NB4 (cell line): Measurements from ENCODE around the gene AMPD3.

ENCODE experiments used
- POLR2A ChIP-seq: IDR thresholded peaks from 2 replicates; pipeline ENCODE4 v1.6.1; 2011; ENCODE audit warnings: mild to moderate bottlenecking; ENCODE audit not compliant: insufficient read length; ENCODE audit errors: extremely low read depth
- TF ChIP-seq, protein P1 (sequence below): IDR thresholded peaks from one replicate; pipeline ENCODE4 v1.5.1; 2012; ENCODE audit warnings: low read depth, low read length

DNA sequence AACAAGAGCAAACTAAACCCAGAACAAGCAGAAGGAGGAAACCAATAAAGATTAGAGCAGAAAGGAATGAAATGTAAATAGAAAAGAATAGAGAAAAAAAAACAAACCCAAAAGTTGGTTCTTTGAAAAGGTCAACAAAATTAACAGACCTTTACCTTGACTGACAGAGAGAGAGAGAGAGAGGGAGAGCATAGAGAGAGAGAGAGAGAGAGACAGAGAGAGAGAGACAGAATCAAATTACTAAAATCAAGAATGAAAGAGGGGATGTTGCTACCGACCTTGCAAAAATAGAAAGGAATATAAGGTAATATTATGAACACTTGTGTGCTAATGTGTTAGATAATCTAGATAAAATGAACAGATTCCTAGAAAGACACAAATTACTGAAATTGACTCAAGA, 22.6 kb upstream of the AMPD3 start:
- TF ChIP-seq, protein P1, sequence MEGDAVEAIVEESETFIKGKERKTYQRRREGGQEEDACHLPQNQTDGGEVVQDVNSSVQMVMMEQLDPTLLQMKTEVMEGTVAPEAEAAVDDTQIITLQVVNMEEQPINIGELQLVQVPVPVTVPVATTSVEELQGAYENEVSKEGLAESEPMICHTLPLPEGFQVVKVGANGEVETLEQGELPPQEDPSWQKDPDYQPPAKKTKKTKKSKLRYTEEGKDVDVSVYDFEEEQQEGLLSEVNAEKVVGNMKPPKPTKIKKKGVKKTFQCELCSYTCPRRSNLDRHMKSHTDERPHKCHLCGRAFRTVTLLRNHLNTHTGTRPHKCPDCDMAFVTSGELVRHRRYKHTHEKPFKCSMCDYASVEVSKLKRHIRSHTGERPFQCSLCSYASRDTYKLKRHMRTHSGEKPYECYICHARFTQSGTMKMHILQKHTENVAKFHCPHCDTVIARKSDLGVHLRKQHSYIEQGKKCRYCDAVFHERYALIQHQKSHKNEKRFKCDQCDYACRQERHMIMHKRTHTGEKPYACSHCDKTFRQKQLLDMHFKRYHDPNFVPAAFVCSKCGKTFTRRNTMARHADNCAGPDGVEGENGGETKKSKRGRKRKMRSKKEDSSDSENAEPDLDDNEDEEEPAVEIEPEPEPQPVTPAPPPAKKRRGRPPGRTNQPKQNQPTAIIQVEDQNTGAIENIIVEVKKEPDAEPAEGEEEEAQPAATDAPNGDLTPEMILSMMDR = no peak
- no peak for TF ChIP-seq POLR2A
